Nephron (organoid): Measurements from ENCODE around the gene RNF144B.

Experiments
- H3K27ac Mint-ChIP-seq, 3 experiments: 2 replicates each; pipeline ENCODE4 v1.8.0; 2020; ENCODE audit warnings: mixed read lengths in 3 of 3, mild to moderate bottlenecking in 2 of 3, moderate library complexity in 1 of 3
- H3K27me3 Mint-ChIP-seq: 2 replicates; pipeline ENCODE4 v1.8.0; 2021; ENCODE audit warnings: low read depth, mild to moderate bottlenecking, moderate library complexity, mixed read lengths
- H3K36me3 Mint-ChIP-seq: 2 replicates; pipeline ENCODE4 v1.8.0; 2020; ENCODE audit warnings: low read depth, mixed read lengths
- H3K4me1 Mint-ChIP-seq: 2 replicates; pipeline ENCODE4 v1.8.0; 2020; ENCODE audit warnings: mixed read lengths
- H3K4me3 Mint-ChIP-seq, 3 experiments: 2 replicates each; pipeline ENCODE4 v1.8.0; 2020; ENCODE audit warnings: mild to moderate bottlenecking in 3 of 3, mixed read lengths in 3 of 3, moderate library complexity in 2 of 3
- H3K9me3 Mint-ChIP-seq: 2 replicates; pipeline ENCODE4 v1.8.0; 2020; ENCODE audit warnings: mixed read lengths
- CTCF ChIP-seq, 3 experiments: fragments of 200-600 bp; sonication (generic); IDR thresholded peaks; one replicate each; pipeline ENCODE4 v1.5.0; 2021; ENCODE audit warnings: antibody characterized with exemption in 3 of 3; ENCODE audit not compliant: unreplicated experiment in 3 of 3

RNF144B gene

GRCh38 chr6:18513253-18513798, 126.2 kb downstream of the RNF144B start:
- no peaks in the 10 kb centered on the region for H3K9me3 Mint-ChIP-seq
- H3K36me3 Mint-ChIP-seq: no peaks in the 10 kb centered on the region
- no peaks in the 10 kb centered on the region for H3K4me1 Mint-ChIP-seq
- no peak overlapping the region for H3K4me3 Mint-ChIP-seq
- H3K27ac Mint-ChIP-seq: no peak overlapping the region
- H3K27me3 Mint-ChIP-seq: no peaks in the 10 kb centered on the region
- no peak for TF ChIP-seq CTCF (IDR thresholded peaks at IDR 0.05; ENCODE audit: unreplicated experiment in 3 of 3)

- Mint-ChIP-seq H3K36me3 (no peaks in the 10 kb centered on the region), H3K4me1 (no peaks in the 10 kb centered on the region), H3K27ac (no peak overlapping the region)
Measured at GRCh38 chr6:18514180-18514579, 127.0 kb downstream of the RNF144B start.

GRCh38 chr6:18515767-18516166, 128.6 kb downstream of the RNF144B start:
- TF ChIP-seq CTCF (IDR thresholded peaks at IDR 0.05; ENCODE audit: unreplicated experiment in 3 of 3): no peak
- Mint-ChIP-seq H3K4me1 (no peaks in the 10 kb centered on the region), H3K4me3 (no peak overlapping the region), H3K27me3 (no peaks in the 10 kb centered on the region), H3K9me3 (no peaks in the 10 kb centered on the region), H3K36me3 (no peaks in the 10 kb centered on the region), H3K27ac (no peak overlapping the region)

More at GRCh38 chr6:18514180-18514579, 127.0 kb downstream of the RNF144B start:
- no peak overlapping the region for H3K4me3 Mint-ChIP-seq
- H3K27me3 Mint-ChIP-seq: no peaks in the 10 kb centered on the region
- H3K9me3 Mint-ChIP-seq: no peaks in the 10 kb centered on the region
- no peak for TF ChIP-seq CTCF (IDR thresholded peaks at IDR 0.05; ENCODE audit: unreplicated experiment in 3 of 3)
